Effector CD8-positive, alpha-beta T cell (primary cell): ENCODE data around the gene TCF7.

Experiments used
- DNase-seq: peaks from one replicate; lab custom pipeline; 2025; lab: John Stamatoyannopoulos, UW

TCF7 gene

GRCh38 chr5:134090522-134090921, 24.0 kb upstream of the TCF7 start:
- peak; percentile 27 for DNase-seq

DNA sequence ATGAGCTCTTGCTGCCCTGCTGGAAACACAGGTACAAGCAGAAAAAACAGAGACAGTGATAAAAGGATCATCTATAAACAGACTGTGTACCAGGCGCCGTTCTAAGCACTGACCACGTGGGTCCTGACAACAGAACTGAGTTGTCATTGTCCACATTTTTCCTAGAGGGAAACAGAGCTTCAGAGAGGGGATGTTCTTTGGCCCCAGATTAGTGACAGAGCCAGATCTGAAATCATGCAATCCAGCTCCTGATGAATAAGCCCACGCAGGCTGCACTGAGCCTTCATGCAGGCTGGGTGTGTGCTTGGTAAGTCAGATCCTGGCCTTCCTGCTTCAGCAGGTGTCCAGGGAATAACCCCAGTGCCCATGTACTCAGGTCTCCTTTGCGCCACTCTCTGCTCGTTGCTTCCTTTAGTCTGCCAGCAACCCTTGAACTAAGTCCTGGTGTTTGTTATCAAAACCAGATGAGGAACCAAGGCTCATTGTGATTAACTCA, 22.8 kb upstream of the TCF7 start:
- no peak for DNase-seq

DNA sequence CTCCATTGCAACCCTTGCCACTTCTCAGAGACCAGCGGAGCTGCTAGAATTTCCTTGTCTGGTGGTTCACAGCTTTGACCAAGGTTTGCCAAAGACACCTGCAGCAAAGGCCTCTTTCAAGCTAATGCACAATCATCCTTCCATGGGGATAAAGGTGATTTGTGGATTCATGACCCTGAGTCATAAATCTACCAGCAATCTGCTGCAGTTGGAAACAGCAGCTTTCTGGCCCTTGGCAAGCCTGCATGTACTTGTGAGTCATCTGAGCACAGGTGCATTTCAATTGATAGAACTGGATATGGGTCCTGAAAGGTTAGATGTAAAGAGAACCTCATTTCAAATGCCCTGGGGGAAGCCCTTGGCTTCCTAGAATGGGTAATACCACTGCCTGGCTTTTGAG, 21.6 kb upstream of the TCF7 start:
- no peak for DNase-seq

- no peak for DNase-seq
Observed at GRCh38 chr5:134093351-134093750, 21.1 kb upstream of the TCF7 start.

DNA sequence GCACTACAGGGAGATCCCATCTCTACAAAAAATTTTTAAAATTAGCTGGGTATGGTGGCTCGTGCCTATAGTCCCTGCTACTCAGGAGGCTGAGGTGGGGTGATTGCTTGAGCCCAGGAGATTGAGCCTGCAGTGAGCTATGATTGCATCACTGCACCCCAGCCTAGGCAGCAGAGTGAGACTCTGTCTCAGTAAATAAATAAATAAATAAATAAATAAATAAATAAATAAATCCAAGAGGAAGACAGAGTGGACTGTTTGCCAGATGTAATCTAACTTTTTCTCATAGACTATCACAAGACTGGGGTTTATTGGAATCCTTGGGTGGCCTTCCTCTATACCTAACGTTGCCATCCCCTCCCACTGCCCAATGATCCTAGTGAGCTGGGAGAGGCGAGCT, 19.2 kb upstream of the TCF7 start:
- no peak for DNase-seq

- DNase-seq: no peak
Observed at GRCh38 chr5:134095887-134096589, 18.4 kb upstream of the TCF7 start.

GRCh38 chr5:134097211-134097749, 17.2 kb upstream of the TCF7 start:
- no peak for DNase-seq

- no peak for DNase-seq
Observed at GRCh38 chr5:134098690-134099089, 15.8 kb upstream of the TCF7 start.

- no peak for DNase-seq
Observed at GRCh38 chr5:134099288-134099872, 15.1 kb upstream of the TCF7 start.

GRCh38 chr5:134099939-134100282, 14.6 kb upstream of the TCF7 start:
- DNase-seq: no peak

- DNase-seq: peak; percentile 62
Observed at GRCh38 chr5:134100283-134101091, 14.0 kb upstream of the TCF7 start.

DNA sequence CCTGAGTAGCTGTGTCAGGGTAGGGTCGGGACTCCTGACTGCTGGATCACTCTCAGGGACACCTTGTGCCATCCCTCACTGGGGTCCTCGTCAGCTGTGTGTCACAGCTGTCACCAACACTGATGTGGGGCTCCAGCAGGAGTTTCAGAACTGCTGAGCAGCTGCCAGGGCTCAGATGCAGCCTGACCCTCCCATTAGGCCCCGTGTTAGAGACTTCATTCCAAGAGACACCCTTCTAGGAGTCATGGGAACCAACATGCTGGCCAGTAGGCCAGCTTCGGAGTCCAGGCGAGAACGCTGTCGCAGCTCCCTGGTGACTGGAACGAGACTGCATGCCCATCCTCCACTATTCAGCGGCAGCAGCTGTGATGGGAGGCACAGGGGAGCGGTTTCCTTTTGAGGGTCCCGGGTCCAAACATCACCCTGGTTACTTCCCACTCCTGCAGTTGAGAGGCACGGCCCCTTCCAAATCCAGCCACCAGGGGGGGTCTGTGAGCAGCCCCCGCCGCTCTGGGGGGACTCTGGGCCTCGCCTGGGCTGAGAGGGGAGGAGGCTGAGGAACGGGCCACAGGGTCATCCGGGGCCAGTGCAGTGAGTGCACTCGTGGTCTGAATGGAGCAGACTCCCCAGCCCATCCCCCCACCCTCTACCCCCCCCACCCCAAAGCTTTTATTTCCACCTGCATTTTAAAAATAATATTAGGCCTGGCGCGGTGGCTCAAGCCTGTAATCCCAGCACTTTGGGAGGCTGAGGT, 12.6 kb upstream of the TCF7 start:
- peak; percentile 73 for DNase-seq

- DNase-seq: no peak
Observed at GRCh38 chr5:134103397-134103796, 11.1 kb upstream of the TCF7 start.

DNA sequence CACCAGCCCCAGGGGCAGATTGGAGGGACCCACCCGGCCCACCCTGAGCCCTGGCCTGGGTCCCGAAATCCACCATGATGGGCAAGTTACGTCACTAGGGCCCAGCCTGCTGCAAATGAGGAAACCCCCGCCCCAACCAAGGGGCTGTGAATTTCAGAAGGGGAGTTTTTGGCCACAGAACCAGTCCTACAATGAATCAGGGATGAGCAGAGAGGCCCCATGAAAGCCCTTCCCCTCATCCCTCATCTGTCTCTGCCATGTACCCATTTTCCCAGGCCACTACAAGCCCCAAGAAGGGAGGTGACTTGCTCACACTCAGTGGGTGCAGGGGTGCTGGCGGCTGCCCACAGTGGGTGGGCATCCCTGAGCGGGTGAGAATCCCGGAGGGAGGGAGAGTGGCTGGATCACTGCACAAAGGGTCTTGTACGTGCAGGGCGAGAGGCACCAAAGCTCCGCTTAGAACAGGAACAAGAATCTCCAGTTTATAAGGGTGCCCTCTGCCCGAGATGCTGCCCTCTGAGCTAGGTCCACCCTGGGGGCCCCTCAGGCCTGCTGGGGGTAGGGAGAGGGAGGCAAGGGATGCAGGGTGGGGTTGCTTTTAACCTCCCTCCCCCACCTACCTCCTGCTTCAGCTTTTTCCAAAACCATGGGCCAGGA, 10.4 kb upstream of the TCF7 start:
- no peak for DNase-seq

GRCh38 chr5:134106991-134107701, 7.3 kb upstream of the TCF7 start:
- no peak for DNase-seq

GRCh38 chr5:134107779-134108178, 6.7 kb upstream of the TCF7 start:
- DNase-seq: no peak

DNA sequence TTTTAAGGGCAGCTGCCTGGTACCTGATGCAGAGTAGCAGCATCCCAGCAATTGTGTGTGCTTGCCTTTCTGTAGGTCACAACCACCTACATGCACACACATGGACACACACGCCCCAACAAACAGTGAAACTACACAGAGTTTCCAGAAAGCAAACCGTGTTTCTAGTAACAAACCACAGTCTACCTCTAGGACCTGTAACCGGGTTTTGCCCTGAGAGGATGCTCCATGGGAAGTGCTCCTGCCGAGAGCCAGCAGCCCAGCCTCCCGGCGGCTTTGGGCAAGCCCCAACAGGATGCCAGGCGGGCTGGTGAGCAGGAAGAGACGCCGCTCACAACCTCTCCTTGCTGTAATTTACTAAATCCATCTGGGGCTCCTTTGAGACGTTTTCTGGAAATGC, 4.1 kb upstream of the TCF7 start:
- no peak for DNase-seq

- no peak for DNase-seq
Observed at GRCh38 chr5:134111741-134112647, 2.5 kb upstream of the TCF7 start.

GRCh38 chr5:134112726-134113362, 1.6 kb upstream of the TCF7 start:
- DNase-seq: no peak
